Measurements from ENCODE around the gene APOA4.
A peak's percentile ranks its signal among the peaks of the same experiment; 100 is the strongest.

The APOA4 gene

GRCh38 chr11:116844722-116845121 lies 21.6 kb upstream of the APOA4 start:
- TF ChIP-seq CTCF (IDR thresholded peaks at IDR 0.05; ENCODE audit: extremely low read depth, insufficient read depth, missing control alignments), result no peak
- no peak for DNase-seq (ENCODE audit: low spot score)
- in situ Hi-C loops (cut with MboI; ENCODE audit: low pct_unique_long_range_greater_than_20kb, low sequenced_read_pairs, unreplicated experiment), result no loop called here

GRCh38 chr11:116843661-116844060 lies 20.6 kb upstream of the APOA4 start:
- TF ChIP-seq CTCF (IDR thresholded peaks at IDR 0.05; ENCODE audit: extremely low read depth, insufficient read depth, missing control alignments), result no peak
- no peak for DNase-seq (ENCODE audit: low spot score)
- in situ Hi-C loops (cut with MboI; ENCODE audit: low pct_unique_long_range_greater_than_20kb, low sequenced_read_pairs, unreplicated experiment), result no loop called here

GRCh38 chr11:116842909-116843308 lies 19.8 kb upstream of the APOA4 start:
- DNase-seq (ENCODE audit: low spot score), result no peak
- no peak for TF ChIP-seq CTCF (IDR thresholded peaks at IDR 0.05; ENCODE audit: extremely low read depth, insufficient read depth, missing control alignments)
- in situ Hi-C loops (cut with MboI; ENCODE audit: low pct_unique_long_range_greater_than_20kb, low sequenced_read_pairs, unreplicated experiment), result no loop called here

GRCh38 chr11:116842117-116842516 lies 19.0 kb upstream of the APOA4 start:
- TF ChIP-seq CTCF (IDR thresholded peaks at IDR 0.05; ENCODE audit: extremely low read depth, insufficient read depth, missing control alignments), result no peak
- in situ Hi-C loops (cut with MboI; ENCODE audit: low pct_unique_long_range_greater_than_20kb, low sequenced_read_pairs, unreplicated experiment), result no loop called here
- DNase-seq (ENCODE audit: low spot score), result no peak

- TF ChIP-seq CTCF (IDR thresholded peaks at IDR 0.05; ENCODE audit: extremely low read depth, insufficient read depth, missing control alignments), result no peak
- no peak for DNase-seq (ENCODE audit: low spot score)
- in situ Hi-C loops (cut with MboI; ENCODE audit: low pct_unique_long_range_greater_than_20kb, low sequenced_read_pairs, unreplicated experiment), result no loop called here
These were observed 17.7 kb upstream of the APOA4 start for GRCh38 chr11:116840746-116841296.

GRCh38 chr11:116840224-116840745 lies 17.2 kb upstream of the APOA4 start:
- in situ Hi-C loops (cut with MboI; ENCODE audit: low pct_unique_long_range_greater_than_20kb, low sequenced_read_pairs, unreplicated experiment), result no loop called here
- no peak for DNase-seq (ENCODE audit: low spot score)
- TF ChIP-seq CTCF (IDR thresholded peaks at IDR 0.05; ENCODE audit: extremely low read depth, insufficient read depth, missing control alignments), result peak; percentile 20

Data from GM13977 (cell line).